ENCODE data around the gene GNA14.
"Not testable (repeated sequence)": the region's sequence is repeated elsewhere in the genome, so short reads cannot be mapped to it uniquely, and the experiment has no call there.

GNA14 gene

DNA sequence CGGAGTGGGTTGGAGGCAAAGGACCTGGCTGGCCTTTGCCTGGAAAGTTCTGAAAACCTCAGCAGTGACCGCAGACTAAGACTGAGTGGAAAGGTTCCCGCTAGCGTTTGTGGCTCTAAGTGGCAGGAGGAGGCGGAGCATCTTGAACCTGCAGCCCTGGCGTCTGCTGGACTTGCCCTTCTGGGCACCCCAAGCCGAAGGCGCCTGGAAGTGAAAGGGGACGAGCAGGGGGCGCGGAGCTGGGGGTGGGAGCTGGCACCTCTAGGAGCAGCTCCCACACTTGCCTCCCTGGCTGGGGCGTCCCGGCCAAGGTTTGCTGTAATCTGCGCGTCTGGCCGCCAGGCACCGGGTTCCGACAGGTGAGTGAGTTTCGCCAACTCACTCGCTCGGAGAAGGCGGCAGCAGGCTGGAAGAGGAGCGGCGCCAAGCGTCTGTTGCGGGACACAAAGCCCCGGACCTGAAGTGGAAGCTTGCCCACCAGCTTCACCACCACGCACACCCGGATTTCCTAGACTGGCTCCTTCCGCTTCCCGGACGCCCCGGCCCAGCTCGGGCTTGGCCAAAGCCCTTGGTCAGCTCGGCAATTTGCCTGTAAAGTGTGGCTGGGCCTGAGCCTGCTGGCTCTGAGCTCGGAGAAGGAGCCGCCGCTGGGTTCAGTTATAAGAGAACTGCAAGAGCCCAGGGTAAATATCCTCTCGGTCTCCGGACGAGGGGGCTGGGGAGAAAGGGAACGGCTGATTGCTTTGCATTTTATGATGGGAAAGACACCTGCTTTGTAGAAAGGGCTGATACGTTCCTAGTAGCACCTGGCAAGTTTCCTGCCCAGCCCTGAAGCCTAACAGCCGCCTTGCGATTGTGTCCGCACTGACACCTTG lies at the start of gene GNA14:
Gene GNA14, minus strand, starts transcription at position 89 of the 875 bp plus-strand sequence. CDS start 529 bp downstream, outside the sequence.
- DNase-seq = no peak

DNA sequence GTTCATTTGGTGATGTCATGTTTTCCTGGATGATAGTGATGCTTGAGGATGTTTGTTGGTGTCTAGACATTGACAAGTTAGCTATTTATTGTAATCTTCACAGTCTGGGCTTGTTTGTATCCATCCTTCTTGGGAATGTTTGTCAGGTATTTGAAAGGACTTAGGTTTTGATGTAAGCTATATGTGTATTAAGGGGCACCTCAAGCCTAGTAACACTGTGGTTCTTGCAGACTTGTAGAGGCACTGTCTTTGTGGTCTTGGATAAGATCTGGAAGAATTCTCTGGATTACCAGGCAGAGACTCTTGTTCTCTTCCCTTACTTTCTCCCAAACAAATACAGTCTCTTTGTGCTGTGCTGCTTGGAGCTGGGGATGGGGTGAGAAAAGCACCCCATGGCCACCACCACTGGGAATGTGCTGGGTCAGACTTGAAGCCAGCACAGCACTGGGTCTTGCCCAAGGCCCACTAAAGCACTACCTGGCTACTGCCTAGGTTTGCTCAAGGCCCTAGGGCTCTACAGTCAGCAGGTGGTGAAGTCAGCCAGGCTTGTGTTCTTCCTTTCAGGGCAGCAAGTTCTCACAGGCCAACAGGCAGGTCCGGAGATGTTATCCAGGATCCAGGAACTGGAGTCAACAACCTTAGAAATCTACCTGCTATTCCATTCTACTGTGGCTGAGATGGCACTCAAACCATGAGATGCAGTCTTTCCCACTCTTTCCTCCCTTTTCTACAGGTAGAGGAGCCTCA lies 49.3 kb upstream of the GNA14 start:
- no peak for DNase-seq

DNA sequence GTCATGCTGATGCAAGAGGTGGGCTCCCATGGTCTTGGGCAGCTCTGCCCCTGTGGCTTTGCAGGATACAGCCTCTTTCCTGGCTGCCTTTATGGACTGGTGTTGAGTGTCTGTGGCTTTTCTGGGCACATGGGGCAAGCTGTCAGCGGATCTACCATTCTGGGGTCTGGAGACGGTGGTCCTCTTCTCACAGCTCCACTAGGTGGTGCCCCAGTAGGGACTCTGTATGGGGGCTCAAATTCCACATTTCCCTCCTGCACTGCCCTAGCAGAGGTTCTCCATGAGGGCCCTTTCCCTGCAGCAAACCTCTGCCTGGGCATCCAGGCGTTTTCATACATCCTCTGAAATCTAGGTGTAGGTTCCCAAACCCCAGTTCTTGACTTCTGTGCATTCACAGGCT lies 42.6 kb upstream of the GNA14 start:
- DNase-seq = not testable (repeated sequence)

DNA sequence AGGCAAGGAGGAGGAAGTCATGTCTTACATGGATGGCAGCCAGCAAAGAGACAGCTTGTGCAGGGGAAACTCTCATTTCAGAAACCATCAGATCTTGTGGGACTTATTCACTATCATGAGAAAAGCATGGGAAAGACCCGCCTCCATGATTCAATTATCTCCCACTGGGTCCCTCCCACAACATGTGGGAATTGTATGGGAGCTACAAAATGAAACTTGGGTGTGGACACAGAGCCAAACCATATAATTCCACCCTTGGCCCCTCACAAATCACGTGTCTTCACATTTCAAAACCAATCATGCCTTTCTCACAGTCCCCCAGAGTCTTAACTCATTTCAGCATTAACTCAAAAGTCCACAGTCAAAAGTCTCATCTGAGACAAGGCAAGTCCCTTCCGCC lies 42.0 kb upstream of the GNA14 start:
- not testable (repeated sequence) for DNase-seq

DNA sequence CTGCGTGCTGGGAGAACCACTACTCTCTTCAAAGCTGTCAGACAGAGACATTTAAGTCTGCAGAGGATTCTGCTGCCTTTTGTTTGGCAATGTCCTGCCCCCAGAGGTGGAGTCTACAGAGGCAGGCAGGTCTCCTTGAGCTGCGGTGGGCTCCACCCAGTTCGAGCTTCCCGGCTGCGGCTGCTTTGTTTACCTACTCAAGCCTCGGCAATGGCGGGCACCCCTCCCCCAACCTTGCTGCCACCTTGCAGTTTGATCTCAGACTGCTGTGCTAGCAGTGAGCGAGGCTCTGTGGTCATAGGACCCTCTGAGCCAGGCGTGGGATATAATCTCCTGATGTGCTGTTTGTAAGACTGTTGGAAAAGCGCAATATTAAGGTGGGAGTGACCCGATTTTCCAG lies 39.6 kb upstream of the GNA14 start:
- DNase-seq = not testable (repeated sequence)

DNA sequence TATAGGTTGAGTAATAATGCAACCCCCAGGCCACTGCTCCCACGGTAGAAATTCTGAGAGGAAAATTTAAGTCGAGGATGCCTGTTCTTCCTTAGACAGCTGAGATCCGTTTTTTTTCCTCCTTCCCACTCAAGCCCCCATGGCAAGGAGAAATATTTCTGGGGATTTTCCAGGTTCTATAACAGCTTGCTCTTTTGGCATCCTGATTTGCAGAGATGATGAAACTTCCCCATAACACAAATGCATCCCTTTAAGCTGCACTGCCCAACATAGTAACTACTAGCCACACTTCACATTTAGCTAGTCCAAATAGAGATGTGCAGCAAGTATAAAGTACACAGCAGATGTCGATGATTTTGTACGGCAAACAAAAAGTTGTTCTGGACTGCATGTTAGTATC lies 32.5 kb upstream of the GNA14 start:
- DNase-seq = no peak

DNA sequence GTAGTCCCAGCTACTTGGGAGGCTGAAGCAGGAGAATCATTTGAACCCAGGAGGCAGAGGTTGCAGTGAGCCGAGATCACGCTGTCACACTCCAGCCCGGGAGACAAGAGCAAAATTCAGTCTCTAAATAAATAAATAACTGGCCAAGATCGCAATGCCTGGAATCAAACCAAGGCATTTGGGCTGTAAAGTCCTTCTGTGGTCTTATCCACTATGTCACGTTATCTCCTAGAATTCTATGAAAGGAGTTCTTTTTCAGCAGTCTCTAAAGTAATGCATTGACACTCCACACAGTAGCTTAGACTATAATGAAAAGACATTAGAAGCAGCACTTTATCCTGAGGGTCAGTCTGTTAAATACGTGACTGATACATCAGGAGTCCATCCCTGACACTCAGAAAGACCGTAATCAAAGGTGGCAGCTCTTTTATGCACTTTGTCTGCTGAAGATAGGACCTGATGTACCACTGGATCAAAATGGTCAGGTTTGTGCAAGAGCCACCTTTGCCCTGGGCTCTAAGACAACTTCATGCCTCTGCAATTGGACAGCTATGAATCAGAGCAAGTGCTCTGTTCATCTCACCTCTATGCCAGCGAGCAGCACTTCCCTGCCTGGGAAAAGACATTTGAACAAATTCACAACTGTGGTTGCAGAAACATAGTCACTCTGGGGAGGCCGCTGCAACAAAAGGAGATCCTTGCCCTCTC lies 31.7 kb upstream of the GNA14 start:
- DNase-seq = no peak

DNA sequence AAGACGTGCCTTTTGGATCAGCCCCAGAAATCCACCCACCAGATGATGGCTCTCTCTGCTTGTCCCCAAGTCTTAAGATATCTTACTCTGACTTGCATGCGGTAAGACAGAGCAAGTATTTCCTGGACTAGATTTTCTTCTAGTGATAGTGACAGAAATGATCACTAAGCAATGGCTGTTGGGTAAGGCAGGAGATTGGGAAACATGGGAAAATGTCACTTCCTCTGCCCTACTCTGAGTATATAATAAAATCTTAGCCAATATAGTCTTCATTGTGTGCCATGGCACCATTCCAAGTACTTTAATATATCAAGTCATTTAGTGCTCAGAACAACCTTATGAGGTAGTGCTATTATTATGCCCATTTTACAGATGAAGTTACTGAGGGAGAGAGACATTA lies 31.0 kb upstream of the GNA14 start:
- DNase-seq = no peak

DNA sequence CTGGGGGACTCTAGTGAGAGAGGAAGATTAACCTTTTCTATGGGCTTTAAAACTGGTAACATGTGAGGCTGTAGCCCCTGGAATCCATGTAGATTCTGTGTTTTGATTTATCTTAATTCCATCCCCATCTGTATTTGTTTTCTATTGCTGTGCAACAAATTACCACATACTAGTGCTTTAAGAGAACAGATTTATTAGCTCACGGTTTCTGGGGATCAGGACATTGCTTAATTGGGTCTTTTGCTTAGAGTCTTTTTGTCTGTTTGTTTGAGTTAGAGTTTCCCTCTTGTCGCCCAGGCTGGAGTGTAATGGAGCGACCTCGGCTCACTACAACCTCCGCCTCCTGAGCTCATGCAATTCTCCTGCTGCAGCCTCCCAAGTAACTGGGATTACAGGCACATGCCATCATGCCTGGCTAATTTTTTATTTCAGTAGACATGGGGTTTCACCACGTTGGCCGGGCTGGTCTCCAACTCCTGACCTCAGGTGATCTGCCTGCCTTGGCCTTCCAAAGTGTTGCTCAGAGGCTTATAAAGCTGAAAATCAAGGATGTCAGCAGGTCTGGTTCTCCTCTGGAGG lies 29.9 kb upstream of the GNA14 start:
- no peak for DNase-seq

DNA sequence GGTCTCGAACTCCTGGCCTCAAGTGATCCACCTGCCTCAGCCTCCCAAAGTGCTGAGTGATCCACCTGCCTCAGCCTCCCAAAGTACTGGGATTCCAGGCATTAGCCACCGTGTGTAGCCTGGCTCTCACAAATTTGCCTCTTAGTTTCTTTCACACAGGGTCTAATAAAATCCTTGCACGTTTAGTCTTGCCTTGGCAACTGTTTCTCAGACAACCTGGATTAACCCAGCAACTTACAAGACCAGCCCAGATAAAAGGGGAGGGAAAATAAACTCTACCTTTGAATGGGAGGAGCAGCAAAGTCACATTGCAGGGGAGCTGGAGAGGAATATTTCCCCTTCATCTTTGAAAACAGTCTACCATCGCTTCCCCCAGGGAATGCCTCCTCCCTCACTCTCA lies 29.3 kb upstream of the GNA14 start:
- DNase-seq = no peak

DNA sequence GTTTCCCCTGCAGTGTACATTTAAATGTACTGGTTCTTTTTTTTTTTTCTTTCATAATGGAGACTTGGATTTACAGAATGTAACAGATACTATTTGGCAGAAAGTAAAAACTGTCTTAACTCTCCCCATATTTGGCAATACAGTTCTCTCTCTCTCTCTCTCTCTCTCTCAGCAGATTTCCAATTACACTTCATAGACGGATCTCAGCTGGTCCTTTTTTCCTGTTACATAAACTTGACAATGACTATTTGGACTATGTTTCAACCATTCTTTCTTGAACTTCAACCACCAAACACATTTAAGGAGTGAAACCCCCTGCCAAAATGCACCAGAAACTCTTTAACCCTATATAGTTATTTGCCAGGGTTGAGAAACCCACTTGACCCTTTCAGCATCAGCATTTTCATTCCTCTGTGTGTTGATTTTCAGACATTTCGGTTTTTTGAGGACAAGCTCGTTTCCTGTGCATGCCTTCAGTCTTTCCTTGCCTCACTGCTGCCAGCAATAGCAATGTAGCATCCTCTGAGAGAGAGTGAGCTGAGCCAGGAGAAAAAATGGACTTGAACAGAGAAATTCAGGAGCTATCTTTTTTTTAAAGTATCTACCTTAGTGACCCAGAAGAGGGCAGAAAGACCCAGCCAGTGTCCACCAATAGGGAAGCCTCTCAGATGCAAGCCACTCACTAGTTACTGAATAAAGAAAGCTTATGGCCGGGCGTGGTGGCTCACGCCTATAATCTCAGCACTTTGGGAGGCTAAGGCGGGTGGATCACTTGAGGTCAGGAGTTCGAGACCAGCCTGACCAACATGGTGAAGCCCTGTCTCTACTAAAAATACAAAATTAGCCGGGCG lies 26.0 kb upstream of the GNA14 start:
- DNase-seq = no peak

DNA sequence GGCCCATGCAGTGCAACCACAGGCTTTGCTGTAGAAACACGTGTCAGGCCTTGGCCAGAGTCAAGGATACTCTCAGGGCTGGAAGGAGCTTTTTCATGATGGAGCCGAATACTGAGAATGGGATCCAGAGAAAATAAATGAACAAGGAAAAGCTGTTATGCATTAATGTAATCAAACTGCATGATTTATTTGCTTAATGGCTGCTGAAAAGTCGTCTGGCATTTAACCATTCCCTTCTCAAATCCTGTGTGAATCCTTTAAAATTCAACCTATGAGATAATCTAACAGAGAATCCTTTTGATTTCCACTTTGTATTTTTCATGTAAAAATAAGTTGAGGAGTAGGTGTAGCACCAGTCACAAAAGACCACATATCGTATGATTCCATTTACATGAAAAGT lies 24.1 kb upstream of the GNA14 start:
- no peak for DNase-seq

DNA sequence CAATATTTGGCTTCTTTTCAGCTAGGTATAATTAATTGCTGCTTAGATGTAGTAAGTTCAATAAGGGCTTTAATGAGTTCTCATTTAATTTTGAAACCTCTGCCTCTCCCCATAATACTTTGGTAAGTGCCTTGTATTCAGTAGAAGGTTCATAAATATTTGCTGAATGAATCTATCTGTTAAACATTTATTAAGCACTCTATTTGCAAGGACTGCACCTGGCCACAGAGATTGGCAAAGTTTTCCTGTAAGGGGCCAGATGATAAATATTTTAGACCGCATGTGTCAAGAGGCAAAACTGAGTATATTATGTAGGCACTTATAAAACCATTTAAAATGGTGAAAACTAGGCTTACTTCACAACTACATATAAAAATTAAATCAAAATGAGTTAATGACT lies 19.0 kb upstream of the GNA14 start:
- no peak for DNase-seq

DNA sequence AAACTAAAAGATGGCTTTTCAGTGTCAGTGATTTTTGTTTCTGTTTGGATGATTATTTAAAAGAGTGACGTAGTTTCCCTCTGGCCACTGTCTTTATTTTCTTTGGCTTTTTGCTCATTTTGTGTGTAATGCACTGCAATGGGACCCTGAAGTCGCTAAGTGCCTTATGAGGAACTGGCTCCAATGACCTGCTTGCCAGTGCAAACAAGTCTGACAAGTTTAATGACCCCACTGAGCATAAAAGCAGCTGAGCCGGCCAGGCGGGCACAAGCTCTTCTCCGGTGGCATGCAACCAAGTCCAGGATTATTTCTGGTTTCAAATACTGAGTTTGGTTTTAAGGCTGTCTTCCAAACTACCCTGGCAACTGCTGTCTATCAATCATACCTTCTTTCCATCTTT lies 15.6 kb upstream of the GNA14 start:
- DNase-seq = no peak

DNA sequence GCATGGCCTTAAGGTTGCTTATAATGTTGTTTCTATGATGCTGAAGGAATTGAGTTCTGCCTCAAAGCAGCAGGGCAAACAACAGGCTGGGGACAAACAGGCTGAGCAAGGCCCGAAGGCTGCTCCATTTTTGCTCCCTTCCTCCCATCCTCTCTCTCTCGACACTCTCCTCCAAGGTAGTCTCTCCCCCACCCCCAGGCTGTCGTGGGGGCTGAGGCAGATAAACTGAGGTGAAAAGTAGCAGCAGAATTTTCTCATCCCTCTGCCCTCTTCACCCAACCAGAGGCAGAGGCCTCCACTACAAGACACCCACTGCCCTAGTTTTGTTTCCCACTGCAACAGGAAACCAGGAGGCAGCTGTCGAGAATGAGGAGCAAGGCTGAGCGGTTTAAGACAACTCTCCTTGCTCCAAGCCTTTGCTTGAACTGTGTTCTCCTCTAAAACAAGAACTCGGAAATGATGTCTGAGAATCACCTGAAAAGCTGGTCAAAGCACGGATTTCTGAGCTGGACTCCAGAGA lies 13.5 kb upstream of the GNA14 start:
- DNase-seq = no peak

DNA sequence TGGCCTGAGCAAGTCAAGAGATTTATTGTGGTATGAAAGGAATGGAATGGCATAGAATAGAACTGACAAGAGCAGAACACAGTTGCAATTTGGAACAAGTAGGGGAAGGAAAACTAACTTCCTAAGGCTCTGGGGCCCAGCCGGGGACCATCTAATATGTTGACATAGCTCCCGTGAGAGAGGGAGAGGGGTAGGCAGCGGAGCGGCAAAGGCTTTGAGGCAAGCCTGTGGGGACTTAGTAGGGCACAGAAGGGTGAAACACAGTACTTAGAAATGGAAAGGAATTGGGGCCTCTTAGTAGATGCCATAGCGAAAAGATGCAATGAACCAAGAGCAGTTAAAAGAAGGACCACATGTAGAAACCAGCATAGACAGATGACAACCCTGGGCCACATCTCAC lies 11.8 kb upstream of the GNA14 start:
- no peak for DNase-seq

DNA sequence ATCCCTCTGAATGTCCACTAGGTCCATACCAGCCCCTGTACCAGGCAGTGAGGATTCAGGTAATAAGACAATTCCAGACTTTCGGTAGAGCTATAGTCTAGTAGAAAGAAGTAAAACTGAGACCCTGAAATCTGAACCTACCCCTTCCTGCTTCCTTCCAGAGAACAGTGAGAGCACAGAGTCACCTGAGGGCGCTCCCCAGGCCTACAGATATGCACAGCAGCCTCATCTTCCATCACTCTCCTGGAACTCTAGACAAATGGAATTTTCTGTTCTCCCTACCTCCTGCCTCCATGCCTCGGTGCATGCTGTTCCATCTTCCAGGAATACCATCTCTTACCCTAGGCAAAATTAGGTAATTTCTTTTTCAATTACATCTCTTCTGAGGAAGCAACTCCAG lies 3.1 kb upstream of the GNA14 start:
- DNase-seq = no peak

DNA sequence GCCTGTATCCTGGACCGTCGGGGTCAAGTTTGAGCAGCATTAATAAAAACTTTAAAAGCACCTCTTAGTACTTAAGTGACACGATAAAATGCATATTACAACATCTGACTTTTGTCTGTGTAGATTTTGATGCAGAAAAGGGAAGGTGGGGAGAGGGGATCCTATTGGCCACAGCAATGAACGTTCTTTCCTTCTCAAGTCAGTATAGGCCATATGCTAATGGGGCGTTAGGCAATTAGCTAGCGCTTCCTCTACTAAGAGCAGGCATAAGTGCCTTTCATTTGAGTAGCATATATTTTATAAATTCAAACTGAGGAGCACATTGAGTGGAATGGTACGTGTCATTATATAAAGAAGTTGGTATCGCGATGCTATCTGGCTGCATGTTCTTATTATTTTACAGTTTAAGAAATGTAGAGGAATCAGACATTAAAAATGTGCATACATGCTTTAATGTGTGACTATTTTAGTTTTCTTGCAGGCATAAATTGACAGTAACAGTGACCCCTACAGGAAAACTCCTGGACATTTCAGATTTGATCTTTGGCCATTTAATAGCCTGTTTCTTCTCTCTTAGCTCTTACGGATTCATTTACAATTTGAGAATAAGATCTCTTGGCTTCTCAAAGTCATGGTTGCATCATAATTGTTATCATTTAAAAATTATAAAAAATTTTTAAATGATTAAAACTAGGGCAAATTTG lies 1.1 kb upstream of the GNA14 start:
- no peak for DNase-seq

DNA sequence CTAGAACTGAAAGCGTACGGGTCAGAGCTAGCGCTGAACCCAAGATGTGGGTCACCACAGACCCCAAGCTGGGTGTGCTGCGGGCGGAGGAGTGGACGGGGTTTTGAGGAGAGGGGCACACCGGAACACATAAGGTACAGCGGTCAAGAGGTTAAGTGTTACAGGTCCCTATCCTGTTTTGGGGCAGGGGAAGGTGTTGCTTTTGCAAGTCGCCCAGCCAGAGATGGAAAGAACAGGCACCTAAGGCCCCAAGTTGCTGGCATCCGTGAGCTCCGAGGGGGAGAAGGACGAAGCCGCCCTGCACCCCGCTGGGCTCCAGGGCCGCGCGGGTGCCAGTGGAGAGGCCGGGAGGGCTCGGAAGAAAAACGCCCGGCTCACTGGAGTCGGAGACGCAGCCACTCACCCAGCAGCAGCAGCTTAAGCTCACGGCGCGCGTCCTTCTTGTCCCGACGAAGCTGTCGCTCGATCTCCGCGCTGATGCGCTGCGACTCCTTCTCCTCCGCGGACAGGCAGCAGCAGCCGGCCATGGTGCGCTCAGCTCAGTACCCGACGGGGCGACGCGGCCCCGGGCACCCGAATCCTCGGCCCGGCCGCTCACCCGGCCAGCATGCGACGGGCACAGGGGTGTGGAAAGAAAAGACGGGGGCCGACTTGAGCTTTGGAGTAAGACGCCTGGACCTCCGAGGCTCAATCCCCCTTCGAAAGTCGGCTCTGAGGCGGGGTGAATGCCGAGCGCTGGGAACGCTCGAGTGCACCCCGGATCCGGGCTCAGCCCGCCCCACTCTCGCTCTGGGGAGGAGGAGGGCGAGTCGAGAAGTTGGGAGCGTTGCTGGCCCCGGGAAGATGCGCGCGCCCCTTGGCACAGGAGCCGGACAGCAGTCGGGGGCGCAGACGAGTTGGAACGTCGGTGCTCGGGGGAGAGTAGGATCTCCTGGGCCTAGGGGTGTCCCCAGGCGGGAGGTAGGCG lies 572 bp downstream of the GNA14 start:
- no peak for DNase-seq

DNA sequence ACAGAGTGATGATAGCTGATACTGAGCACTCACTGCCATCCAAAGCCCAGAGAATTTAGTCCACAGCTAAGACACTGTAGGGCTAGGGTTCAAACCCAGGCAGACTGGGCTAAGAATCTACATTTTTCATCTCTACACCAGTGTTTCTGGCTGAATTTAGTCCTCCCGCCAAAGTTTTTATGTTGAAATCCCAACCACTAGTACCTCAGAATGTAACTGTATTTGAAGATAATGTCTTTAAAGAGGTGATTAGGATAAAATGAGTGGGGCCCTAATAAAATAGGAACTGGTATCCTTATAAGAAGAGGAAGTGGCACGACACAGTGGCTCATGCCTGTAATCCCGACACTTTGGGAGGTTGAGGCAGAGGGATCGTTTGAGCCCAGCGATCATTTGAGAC lies 4.3 kb downstream of the GNA14 start:
- no peak for DNase-seq

Data from activated CD4-positive, alpha-beta T cell treated with anti-CD3 and anti-CD28 coated beads, Interleukin-2, amount 50 U/mL, for 4 hours (primary cell).